Measurements from ENCODE around the gene SRGAP1. TPM values are rescaled to one million over a fixed set of nuclear protein-coding genes. Genes with fewer than 3 reads are reported as not detected.

SRGAP1 gene
- total RNA-seq, 1 experiment from 2014 or later, result 26.8 TPM

DNA sequence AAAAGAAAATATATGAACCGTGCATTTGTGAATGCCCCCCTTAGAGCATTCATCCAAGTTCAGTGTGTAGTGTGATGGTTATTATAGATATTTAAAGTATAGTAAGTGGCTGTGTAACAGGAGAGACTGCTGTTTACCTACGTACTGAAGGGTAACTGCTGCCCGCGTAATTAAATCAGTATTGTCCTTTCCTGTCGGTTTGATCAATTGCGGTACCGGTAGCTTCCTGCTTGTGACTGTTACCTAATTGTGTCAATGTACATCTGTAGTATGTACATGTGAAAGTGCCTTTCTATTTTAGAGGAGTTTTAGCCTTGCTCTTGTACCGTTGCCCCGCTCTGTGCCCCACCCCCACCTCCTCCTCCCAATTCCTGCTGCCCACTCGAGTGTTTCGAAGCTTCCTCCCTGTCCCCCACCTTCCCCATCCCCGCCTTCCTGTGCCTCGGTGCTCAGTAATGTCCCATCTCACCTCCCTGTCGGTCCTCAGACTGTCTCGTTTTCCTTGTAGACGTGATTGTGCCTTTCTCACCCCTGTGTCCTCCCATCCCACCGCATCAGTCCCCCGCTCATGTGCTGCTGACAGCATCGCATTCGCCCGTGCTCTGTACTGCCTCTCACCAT is 302.6 kb downstream of the SRGAP1 start:
- Histone ChIP-seq H3K27me3 (ENCODE audit: control insufficient read depth, insufficient read depth, low read length) (no peaks in the 10 kb centered on the region), H3K4me1 (ENCODE audit: control insufficient read depth, insufficient read depth, low read length) (no peaks in the 10 kb centered on the region), H3K36me3 (ENCODE audit: control insufficient read depth, insufficient read depth, low read length) (no peaks in the 10 kb centered on the region; the same call in 1 of the 2 replicates), H3K27ac (ENCODE audit: low read length) (no peak overlapping the region), H3K9me3 (ENCODE audit: control insufficient read depth, insufficient read depth, low read depth, low read length) (no peaks in the 10 kb centered on the region), H3K4me3 (ENCODE audit: low read depth in 2 of 2, low read length in 2 of 2) (no peak overlapping the region)
- ATAC-seq, result no peak
- ChIA-PET CTCF (no interaction called here), POLR2A (no interaction called here)
- no peak for DNase-seq (ENCODE audit: low read depth, low spot score)
- TF ChIP-seq SIN3A (IDR thresholded peaks at IDR 0.05; ENCODE audit: borderline replicate concordance, insufficient read depth, low read depth, low read length), result no peak
- TF ChIP-seq, protein P1, sequence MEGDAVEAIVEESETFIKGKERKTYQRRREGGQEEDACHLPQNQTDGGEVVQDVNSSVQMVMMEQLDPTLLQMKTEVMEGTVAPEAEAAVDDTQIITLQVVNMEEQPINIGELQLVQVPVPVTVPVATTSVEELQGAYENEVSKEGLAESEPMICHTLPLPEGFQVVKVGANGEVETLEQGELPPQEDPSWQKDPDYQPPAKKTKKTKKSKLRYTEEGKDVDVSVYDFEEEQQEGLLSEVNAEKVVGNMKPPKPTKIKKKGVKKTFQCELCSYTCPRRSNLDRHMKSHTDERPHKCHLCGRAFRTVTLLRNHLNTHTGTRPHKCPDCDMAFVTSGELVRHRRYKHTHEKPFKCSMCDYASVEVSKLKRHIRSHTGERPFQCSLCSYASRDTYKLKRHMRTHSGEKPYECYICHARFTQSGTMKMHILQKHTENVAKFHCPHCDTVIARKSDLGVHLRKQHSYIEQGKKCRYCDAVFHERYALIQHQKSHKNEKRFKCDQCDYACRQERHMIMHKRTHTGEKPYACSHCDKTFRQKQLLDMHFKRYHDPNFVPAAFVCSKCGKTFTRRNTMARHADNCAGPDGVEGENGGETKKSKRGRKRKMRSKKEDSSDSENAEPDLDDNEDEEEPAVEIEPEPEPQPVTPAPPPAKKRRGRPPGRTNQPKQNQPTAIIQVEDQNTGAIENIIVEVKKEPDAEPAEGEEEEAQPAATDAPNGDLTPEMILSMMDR (IDR thresholded peaks at IDR 0.05), result no peak
- TF ChIP-seq, protein P2, sequence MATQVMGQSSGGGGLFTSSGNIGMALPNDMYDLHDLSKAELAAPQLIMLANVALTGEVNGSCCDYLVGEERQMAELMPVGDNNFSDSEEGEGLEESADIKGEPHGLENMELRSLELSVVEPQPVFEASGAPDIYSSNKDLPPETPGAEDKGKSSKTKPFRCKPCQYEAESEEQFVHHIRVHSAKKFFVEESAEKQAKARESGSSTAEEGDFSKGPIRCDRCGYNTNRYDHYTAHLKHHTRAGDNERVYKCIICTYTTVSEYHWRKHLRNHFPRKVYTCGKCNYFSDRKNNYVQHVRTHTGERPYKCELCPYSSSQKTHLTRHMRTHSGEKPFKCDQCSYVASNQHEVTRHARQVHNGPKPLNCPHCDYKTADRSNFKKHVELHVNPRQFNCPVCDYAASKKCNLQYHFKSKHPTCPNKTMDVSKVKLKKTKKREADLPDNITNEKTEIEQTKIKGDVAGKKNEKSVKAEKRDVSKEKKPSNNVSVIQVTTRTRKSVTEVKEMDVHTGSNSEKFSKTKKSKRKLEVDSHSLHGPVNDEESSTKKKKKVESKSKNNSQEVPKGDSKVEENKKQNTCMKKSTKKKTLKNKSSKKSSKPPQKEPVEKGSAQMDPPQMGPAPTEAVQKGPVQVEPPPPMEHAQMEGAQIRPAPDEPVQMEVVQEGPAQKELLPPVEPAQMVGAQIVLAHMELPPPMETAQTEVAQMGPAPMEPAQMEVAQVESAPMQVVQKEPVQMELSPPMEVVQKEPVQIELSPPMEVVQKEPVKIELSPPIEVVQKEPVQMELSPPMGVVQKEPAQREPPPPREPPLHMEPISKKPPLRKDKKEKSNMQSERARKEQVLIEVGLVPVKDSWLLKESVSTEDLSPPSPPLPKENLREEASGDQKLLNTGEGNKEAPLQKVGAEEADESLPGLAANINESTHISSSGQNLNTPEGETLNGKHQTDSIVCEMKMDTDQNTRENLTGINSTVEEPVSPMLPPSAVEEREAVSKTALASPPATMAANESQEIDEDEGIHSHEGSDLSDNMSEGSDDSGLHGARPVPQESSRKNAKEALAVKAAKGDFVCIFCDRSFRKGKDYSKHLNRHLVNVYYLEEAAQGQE (IDR thresholded peaks at IDR 0.05; ENCODE audit: insufficient read depth in 1 of 2, low read depth in 2 of 2, low read length in 1 of 2), result no peak
- TF ChIP-seq TCF7L2 (IDR thresholded peaks at IDR 0.05; ENCODE audit: low read depth, low read length), result no peak
- no peak for TF ChIP-seq POLR2AphosphoS5 (IDR thresholded peaks at IDR 0.05; ENCODE audit: low read depth, low read length)
- in situ Hi-C loops (cut with HindIII; ENCODE audit: low pct_unique_long_range_greater_than_20kb, low sequenced_read_pairs) (no loop called here), intact Hi-C loops (cut with micrococcal nuclease; ENCODE audit: unreplicated experiment) (no loop called here)
- BruUV-seq (replicated peaks), result no TSS peak

DNA sequence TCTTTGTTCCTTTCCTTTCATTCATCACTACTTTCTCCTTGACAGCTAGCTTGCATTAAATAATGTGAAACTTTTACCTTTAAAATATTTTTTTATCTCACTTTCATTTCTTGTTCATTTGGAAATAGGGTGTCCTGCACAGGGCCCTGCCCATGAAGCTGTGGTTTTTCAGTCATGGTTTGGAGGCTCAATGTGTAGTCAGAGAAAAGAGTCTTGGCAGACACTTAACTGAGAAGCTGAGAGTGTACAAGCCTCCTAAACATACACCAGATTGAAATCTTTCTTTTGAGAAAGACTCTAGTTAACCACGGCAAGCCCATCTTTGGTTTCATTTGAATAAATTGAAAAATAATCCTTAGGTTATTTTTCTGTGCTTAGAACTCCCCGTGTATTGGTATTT is 303.4 kb downstream of the SRGAP1 start:
- in situ Hi-C loops (cut with HindIII; ENCODE audit: low pct_unique_long_range_greater_than_20kb, low sequenced_read_pairs) (no loop called here), intact Hi-C loops (cut with micrococcal nuclease; ENCODE audit: unreplicated experiment) (no loop called here)
- no peak for TF ChIP-seq TCF7L2 (IDR thresholded peaks at IDR 0.05; ENCODE audit: low read depth, low read length)
- TF ChIP-seq, protein P2 (IDR thresholded peaks at IDR 0.05; ENCODE audit: insufficient read depth in 1 of 2, low read depth in 2 of 2, low read length in 1 of 2), result no peak
- TF ChIP-seq, protein P1 (IDR thresholded peaks at IDR 0.05), result no peak
- TF ChIP-seq POLR2AphosphoS5 (IDR thresholded peaks at IDR 0.05; ENCODE audit: low read depth, low read length), result no peak
- TF ChIP-seq SIN3A (IDR thresholded peaks at IDR 0.05; ENCODE audit: borderline replicate concordance, insufficient read depth, low read depth, low read length), result no peak
- Histone ChIP-seq H3K4me3 (ENCODE audit: low read depth in 2 of 2, low read length in 2 of 2) (no peak overlapping the region), H3K27ac (ENCODE audit: low read length) (no peak overlapping the region), H3K4me1 (ENCODE audit: control insufficient read depth, insufficient read depth, low read length) (no peaks in the 10 kb centered on the region), H3K27me3 (ENCODE audit: control insufficient read depth, insufficient read depth, low read length) (no peaks in the 10 kb centered on the region), H3K9me3 (ENCODE audit: control insufficient read depth, insufficient read depth, low read depth, low read length) (no peaks in the 10 kb centered on the region), H3K36me3 (ENCODE audit: control insufficient read depth, insufficient read depth, low read length) (no peaks in the 10 kb centered on the region)
- ChIA-PET POLR2A (interaction anchor here (0.6 kb wide), 1 partner anchor 293 kb away, joined by 4 read pairs; no protein-coding TSS in a partner anchor), CTCF (no interaction called here)
- ATAC-seq, result no peak
- no TSS peak for BruUV-seq (replicated peaks)
- DNase-seq (ENCODE audit: low read depth, low spot score), result no peak
